Chondrocyte (in vitro differentiated cells): ENCODE data around the gene ERGIC1. TPM values are rescaled to one million over a fixed set of nuclear protein-coding genes. Genes with fewer than 3 reads are reported as not detected.

Experiments
- DNase-seq: peaks from one replicate; pipeline ENCODE4 v3.0.0; 2021; ENCODE audit warnings: mixed read lengths, low spot score
- H3K27ac Mint-ChIP-seq: one replicate; pipeline ENCODE4 v1.8.0; 2021; ENCODE audit warnings: mild to moderate bottlenecking, moderate library complexity, mixed read lengths; ENCODE audit not compliant: unreplicated experiment
- H3K27me3 Mint-ChIP-seq: 2 replicates; pipeline ENCODE4 v1.8.0; 2021; ENCODE audit warnings: low read depth, mixed read lengths
- H3K36me3 Mint-ChIP-seq: 2 replicates; pipeline ENCODE4 v1.8.0; 2021; ENCODE audit warnings: low read depth, mixed read lengths
- H3K4me1 Mint-ChIP-seq: 2 replicates; pipeline ENCODE4 v1.8.0; 2021; ENCODE audit warnings: low read depth, mild to moderate bottlenecking, mixed read lengths
- H3K4me3 Mint-ChIP-seq: one replicate; pipeline ENCODE4 v1.8.0; 2021; ENCODE audit warnings: mild to moderate bottlenecking, moderate library complexity, mixed read lengths; ENCODE audit not compliant: unreplicated experiment
- H3K9me3 Mint-ChIP-seq: 2 replicates; pipeline ENCODE4 v1.8.0; 2021; ENCODE audit warnings: low read depth, mixed read lengths
- CTCF ChIP-seq: fragments of 200-600 bp; sonication (generic); IDR thresholded peaks from 2 replicates; pipeline ENCODE4 v1.5.0; 2021; ENCODE audit warnings: antibody characterized with exemption, mild to moderate bottlenecking, moderate library complexity
- total RNA-seq: library from RNA; stranded (reverse); gene quantifications from 3 replicates; pipeline ENCODE4 v1.2.1, GENCODE V29; 2021

Gene ERGIC1
- total RNA-seq, 1 donor from 2014 or later = 141 TPM

DNA sequence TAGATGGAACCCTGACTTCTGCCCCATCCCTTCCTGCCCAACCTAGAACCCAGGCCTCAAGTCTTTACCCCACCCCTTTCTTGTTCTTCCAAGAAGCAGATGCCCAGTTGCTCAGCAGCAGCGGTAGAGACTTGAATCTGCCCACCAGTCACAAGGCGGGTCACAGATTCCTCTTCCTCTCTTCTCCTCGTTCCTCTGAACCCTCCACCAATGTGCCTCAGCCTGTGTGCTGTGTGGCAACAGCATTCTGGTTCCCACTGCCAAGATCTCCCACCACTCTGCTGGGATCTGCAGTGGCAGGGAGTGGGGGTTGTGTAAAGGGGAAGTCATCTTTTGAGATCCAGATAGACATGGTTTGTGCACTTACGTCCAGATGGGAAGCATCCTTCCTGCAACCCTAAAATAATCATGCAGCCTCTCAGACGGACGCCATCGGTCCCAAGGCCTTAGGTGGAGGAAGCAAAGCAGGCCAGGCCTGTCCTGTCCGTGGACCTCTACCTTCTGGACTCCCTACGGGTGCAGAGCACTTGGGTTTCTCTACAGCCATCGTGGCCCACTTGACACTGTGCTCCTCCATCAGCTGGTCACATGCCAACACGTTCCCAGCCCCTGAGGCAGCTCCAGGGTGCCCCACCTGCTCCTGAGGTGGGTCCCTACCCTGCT is 117.5 kb downstream of the ERGIC1 start:
- Mint-ChIP-seq H3K36me3 (peaks cover 8% of the 10 kb centered on the region), H3K27me3 (no peaks in the 10 kb centered on the region), H3K4me3 (no peak overlapping the region), H3K27ac (peak overlapping the region; percentile 92), H3K9me3 (no peaks in the 10 kb centered on the region), H3K4me1 (peaks cover 52% of the 10 kb centered on the region)
- no peak for DNase-seq
- TF ChIP-seq CTCF = no peak

- no peak for DNase-seq
- Mint-ChIP-seq H3K4me1 (peaks cover 55% of the 10 kb centered on the region), H3K27me3 (no peaks in the 10 kb centered on the region), H3K9me3 (no peaks in the 10 kb centered on the region), H3K27ac (peak overlapping the region; percentile 92), H3K36me3 (peaks cover 8% of the 10 kb centered on the region), H3K4me3 (peak overlapping the region; percentile 11)
- no peak for TF ChIP-seq CTCF
These were observed 118.0 kb downstream of the ERGIC1 start for GRCh38 chr5:172952034-172952511.

DNA sequence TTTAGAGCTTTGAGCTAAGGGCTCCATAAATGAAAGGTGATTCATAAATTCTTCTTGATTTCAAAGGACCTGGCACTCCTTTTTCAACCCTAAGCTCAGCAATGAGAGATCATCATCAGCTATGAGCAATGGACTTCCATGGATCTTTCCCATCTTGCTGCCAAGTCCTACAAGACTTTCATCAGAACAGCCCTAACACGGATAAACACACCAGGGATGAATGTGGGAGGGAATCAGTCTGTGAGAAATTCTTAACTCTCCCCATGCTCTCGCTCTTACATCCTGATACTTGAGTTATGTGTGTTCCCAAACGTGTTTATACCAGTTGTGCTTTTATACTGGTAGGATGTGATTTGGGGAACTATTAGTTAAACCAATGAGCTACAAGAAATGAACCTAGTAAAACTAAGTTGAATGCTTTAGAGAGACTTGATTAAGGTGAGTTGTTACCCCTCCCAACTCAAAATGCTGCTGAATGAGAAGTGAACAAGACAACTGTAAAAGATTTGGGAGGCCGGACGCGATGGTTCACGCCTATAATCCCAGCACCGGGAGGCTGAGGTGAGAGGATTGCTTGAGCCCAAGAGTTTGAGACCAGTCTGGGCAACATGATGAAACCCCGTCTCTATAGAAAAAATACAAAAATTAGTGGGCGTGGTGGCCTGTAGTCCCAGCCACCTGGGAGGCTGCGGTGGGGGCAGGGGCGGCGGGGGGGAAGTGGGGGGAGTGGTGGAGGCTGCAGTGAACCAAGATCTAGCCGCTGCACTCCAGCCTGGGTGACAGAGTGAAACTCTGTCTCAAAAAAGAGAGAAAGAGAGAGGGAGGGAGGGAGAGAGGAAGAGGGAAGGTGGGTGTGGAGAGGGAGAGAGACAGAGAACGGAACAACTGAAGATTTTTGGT is 120.0 kb downstream of the ERGIC1 start:
- Mint-ChIP-seq H3K27ac (peak overlapping the region; percentile 92), H3K27me3 (no peaks in the 10 kb centered on the region), H3K4me1 (peaks cover 59% of the 10 kb centered on the region), H3K4me3 (peak overlapping the region; percentile 4), H3K9me3 (no peaks in the 10 kb centered on the region), H3K36me3 (peaks cover 3% of the 10 kb centered on the region)
- DNase-seq = no peak
- TF ChIP-seq CTCF = no peak

GRCh38 chr5:172954751-172955159 is 120.7 kb downstream of the ERGIC1 start:
- Mint-ChIP-seq H3K9me3 (no peaks in the 10 kb centered on the region), H3K4me3 (peak overlapping the region; percentile 0), H3K36me3 (peaks cover 3% of the 10 kb centered on the region), H3K27ac (peak overlapping the region; percentile 92), H3K27me3 (no peaks in the 10 kb centered on the region), H3K4me1 (peaks cover 62% of the 10 kb centered on the region)
- TF ChIP-seq CTCF = no peak
- no peak for DNase-seq

DNA sequence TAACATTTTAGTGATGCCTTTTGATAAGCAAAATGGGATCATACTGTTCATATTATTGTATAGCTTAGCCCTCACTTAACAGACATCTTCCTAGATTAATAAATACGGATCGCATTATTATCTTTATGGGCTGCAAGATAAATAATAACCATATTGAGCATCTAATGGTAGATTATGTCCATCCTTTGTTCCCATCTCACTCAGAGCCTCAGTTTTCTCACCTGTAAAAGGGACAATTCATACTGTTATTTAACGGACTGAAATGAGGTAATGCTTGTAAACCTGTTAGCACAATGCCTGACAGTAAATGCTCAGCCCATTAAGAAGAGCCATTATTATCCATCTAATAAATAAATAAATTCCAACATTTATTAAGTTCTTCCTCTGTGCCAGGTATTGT is 122.2 kb downstream of the ERGIC1 start:
- Mint-ChIP-seq H3K36me3 (peaks cover 3% of the 10 kb centered on the region), H3K27me3 (no peaks in the 10 kb centered on the region), H3K4me1 (peaks cover 70% of the 10 kb centered on the region), H3K9me3 (no peaks in the 10 kb centered on the region), H3K27ac (peak overlapping the region; percentile 92), H3K4me3 (no peak overlapping the region)
- TF ChIP-seq CTCF = no peak
- no peak for DNase-seq
